GM19468 (cell line): Measurements from ENCODE around the gene SCRG1.

Source experiments
- ATAC-seq: cut with Tn5 transposase; IDR thresholded peaks from one replicate; pipeline ENCODE4 v1.9.1; 2021; ENCODE audit warnings: mild to moderate bottlenecking, moderate library complexity, moderate number of reproducible peaks; ENCODE audit not compliant: unreplicated experiment; ENCODE audit errors: extremely low read depth

SCRG1 gene

GRCh38 chr4:173367285-173367684 lies 31.6 kb downstream of the SCRG1 start:
- ATAC-seq: no peak

DNA sequence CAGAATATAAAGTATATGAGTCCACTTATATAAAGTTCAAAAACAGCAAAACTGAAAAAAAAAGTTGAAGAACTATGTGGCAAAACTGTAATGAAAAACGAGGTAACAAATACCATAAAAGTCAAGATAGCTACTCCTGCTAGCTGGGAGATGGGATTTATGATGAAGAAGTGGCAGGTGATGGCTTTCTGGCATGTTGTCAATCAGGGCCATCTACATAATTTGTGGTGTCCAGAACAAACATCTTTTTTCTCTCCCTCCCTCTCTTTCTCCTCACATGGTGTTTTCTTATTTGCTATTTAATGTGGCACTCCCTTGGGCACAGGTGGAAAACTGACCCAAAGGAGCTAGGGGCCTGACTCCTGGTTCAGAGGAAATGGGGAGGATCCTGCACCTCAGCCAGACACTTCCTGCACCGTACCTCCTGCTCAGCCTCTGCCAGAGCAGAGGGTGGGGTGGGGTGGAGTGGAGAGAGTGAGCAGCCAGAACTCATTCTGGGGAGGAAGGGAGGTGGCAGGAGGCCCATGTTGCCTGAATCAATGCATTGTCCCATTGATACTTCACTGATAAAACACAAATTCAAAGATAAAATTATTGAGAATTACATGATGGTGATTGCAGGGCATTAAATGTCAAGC lies 33.4 kb downstream of the SCRG1 start:
- ATAC-seq: no peak

- ATAC-seq: no peak
These were observed 36.2 kb downstream of the SCRG1 start for GRCh38 chr4:173362666-173363065.

DNA sequence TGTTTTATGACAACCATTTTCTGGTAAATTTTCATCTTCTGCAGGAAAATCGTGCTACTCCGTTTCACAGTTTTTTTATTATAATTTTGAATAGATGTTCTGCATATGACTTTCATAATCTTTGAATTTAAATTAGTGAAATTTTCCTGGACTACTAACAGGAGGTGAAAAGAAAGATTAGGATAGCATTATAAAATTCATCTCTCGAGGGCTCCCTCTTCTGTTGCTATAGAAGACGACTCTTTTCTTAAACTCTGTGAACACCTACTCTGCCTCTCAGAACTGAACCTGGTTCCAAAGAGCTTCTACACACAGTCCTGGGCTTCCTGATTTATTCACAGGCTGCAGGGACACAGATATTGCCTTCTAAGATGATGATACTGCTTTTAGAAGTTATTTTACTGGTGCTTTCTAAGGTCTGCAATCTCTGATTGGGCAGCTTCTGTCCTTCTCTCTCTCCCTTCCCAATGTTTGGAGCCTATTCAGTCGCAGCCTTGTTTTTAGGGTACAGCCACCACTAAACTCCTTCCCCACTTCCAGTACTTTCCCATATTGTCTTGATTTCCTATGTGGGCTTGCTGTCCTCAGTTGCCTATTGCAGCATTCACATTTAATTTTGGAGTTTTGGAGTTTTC lies 38.2 kb downstream of the SCRG1 start:
- ATAC-seq: no peak

DNA sequence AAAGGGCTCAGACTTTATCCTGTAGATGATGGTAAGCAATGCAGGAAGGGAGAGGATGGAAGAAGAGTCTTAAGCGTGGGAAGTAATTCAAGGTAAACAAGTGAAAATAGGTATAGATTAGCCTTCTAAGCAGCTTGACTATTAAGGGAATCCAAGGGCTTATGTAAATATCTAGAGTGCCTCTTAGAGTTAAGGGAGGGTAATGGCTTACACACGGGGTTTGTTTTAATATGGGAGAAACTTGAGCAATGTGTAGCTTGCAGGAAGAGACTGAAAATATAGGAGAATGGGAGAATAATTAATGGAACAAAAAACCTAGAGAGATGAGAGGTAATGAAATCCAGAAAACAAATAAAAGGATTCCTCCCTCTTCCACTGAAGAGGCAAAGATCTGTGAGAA lies 41.0 kb downstream of the SCRG1 start:
- no peak for ATAC-seq

DNA sequence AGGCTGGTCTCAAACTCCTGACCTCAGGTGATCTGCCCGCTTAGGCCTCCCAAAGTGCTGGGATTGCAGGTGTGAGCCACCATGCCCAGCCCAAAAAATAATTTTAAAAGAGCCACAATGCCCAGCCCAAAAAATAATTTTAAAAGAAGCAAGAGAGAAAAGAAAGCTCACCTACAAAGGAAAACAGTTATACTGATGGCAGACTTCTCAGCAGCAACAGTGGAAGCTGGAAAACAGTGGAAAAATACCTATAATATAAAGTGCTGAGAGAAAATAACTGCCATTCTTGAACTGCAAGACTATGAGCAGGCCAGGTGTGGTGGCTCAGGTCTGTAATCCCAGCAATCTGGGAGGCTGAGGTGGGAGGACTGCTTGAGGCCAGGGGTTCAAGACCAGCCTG lies 51.4 kb downstream of the SCRG1 start:
- ATAC-seq: no peak

DNA sequence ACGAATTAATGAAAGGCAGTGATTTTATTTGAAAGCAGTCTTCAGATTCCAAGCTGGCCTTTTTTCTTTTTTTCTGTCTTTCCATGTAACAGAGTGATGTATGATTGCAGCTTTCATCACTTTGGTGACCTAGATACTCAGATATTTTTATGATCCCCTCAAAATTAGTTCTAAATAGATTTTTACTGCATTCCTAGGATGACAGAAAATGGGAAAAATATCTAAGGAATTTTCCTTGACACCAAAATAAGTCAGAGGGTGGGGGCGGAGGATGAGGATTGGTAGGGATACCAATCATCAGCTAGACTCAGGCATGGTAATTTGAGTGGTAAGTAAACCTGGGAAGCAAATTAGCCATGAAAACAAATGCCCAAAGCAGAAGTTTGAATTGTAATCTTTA lies 52.8 kb downstream of the SCRG1 start:
- ATAC-seq: no peak

GRCh38 chr4:173345648-173346047 lies 53.3 kb downstream of the SCRG1 start:
- ATAC-seq: no peak

DNA sequence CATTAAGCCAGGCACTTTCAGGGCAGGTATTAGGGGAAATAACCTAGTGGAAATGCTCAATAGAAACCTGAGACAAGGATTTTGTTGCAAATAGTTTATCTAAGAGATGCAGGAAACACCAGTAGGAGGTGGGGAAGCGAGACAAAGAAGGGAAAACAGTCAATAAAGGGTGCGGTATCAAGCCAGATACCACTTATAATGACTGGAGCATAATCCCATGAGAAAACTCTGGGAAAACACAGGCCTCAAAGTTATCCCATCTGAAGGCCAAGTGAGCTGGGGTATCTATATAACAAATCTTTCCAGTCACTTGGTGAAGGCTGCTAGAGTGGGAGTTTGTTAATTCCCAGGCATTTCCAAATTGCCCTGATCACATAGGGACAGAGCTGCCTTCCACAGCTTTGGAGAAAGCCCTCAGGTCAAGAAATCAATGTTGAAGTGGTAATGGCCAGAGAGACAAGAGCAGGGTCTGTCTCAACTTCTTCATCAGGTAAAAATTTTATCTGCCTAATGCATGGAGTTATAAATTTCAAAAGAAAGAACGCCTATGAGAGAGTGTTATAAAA lies 55.0 kb downstream of the SCRG1 start:
- ATAC-seq: no peak

- ATAC-seq: no peak
These were observed 61.5 kb downstream of the SCRG1 start for GRCh38 chr4:173337463-173337862.

DNA sequence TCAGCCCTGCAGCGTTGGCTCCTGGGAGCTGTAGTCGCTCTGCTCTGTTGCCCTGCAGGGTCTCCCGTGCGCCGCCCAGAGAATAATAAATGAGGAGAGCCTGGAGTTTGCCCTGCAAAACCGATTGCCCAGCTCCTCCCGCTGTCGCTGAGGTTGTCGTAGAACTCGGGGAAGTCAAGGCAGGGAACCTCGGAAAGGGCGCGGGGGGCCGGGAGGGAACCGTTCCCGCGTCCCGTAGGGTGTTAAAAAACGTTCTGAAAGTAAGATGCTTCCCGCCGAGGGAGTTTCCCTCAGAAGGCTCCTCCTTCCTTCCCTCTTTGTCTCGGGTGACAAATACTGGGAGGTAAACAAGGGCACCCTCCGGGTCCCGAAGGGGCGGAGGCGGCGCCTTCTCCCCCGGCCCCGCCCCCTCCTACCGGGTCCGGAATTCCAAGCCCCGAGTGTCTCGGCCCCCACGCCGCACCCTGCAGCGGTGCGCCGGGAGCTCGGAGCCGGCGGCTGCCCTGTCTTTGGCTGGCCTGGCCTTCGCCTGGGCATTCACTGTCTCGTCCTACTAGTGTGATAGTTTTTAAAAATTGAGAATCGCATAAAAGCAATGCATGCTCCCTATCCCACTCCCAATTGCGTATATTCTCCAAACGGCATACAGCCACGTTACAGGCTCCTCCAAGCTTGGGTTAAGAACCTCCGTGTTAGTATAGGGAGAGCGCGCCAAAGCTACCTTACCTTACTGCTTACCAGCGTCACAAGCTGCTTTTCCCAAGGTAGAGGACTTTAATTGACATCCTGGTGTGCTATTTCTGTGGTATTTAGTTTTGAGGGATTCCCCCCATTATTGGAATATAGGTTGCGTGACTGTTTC lies 63.8 kb downstream of the SCRG1 start:
- peak; percentile 9 for ATAC-seq
